Calu3 (cell line): ENCODE data around the gene FPGS. TPM values are rescaled to one million over a fixed set of nuclear protein-coding genes. Genes with fewer than 3 reads are reported as not detected.

Experiments used
- BruUV-seq: library from RNA; stranded (reverse); fragments of 400-500 nt; replicated peaks from 2 replicates; lab custom pipeline; 2021; lab: Mats Ljungman, UMichigan
- CTCF ChIA-PET: fragments of 300-600 bp; sonication (Branson Sonifier 250); formaldehyde crosslinking; loops from one replicate; lab custom pipeline; 2022; ENCODE audit warnings: antibody characterized with exemption; lab: Charles Lee
- DNase-seq: peaks from one replicate; pipeline ENCODE4 v3.0.0; 2022
- H3K27ac Mint-ChIP-seq: one replicate; pipeline ENCODE4 v1.8.0; 2022; ENCODE audit warnings: mixed read lengths; ENCODE audit not compliant: unreplicated experiment
- H3K27me3 Mint-ChIP-seq: one replicate; pipeline ENCODE4 v1.8.0; 2022; ENCODE audit warnings: mixed read lengths; ENCODE audit not compliant: unreplicated experiment
- H3K36me3 Mint-ChIP-seq: one replicate; pipeline ENCODE4 v1.8.0; 2022; ENCODE audit warnings: mild to moderate bottlenecking, moderate library complexity, mixed read lengths; ENCODE audit not compliant: insufficient read depth, unreplicated experiment
- H3K4me1 Mint-ChIP-seq: one replicate; pipeline ENCODE4 v1.8.0; 2022; ENCODE audit warnings: mild to moderate bottlenecking, low read depth, mixed read lengths; ENCODE audit not compliant: unreplicated experiment
- H3K4me3 Mint-ChIP-seq: one replicate; pipeline ENCODE4 v1.8.0; 2022; ENCODE audit warnings: mild to moderate bottlenecking, low read depth, moderate library complexity, mixed read lengths; ENCODE audit not compliant: unreplicated experiment
- H3K9me3 Mint-ChIP-seq: one replicate; pipeline ENCODE4 v1.8.0; 2022; ENCODE audit warnings: low read depth, mixed read lengths; ENCODE audit not compliant: unreplicated experiment
- CTCF ChIP-seq: fragments of 200-600 bp; IDR thresholded peaks from one replicate; pipeline ENCODE4 v1.8.0; 2022; ENCODE audit warnings: antibody characterized with exemption; ENCODE audit not compliant: unreplicated experiment
- intact Hi-C: fragments of 100-400 bp; cut with micrococcal nuclease; formaldehyde crosslinking; loops from one replicate; pipeline ENCODE4 v1.10.0; 2022; ENCODE audit not compliant: unreplicated experiment
- total RNA-seq: library from RNA; stranded (reverse); gene quantifications from 2 replicates; pipeline ENCODE4 v1.2.3, GENCODE V29; 2022

The FPGS gene
- total RNA-seq, 1 experiment from 2014 or later = 75.2 TPM

GRCh38 chr9:127781806-127782205 lies 20.9 kb upstream of the FPGS start:
- no peak for DNase-seq
- Mint-ChIP-seq H3K4me1 (no peaks in the 10 kb centered on the region), H3K36me3 (peaks cover 21% of the 10 kb centered on the region), H3K27me3 (peaks cover 13% of the 10 kb centered on the region), H3K4me3 (no peak overlapping the region), H3K27ac (no peak overlapping the region), H3K9me3 (no peaks in the 10 kb centered on the region)
- intact Hi-C loops = no loop called here
- no TSS peak for BruUV-seq
- TF ChIP-seq CTCF = no peak
- CTCF ChIA-PET = no interaction called here

- H3K27me3 Mint-ChIP-seq = no peaks in the 10 kb centered on the region
- CTCF ChIA-PET = interaction anchor here (1.1 to 1.2 kb wide), 2 partner anchors 12 to 43 kb away, joined by 3 to 4 read pairs; no protein-coding TSS in a partner anchor
- DNase-seq = no peak
- no peak overlapping the region for H3K27ac Mint-ChIP-seq
- H3K36me3 Mint-ChIP-seq = peaks cover 37% of the 10 kb centered on the region
- no peaks in the 10 kb centered on the region for H3K9me3 Mint-ChIP-seq
- intact Hi-C loops = no loop called here
- BruUV-seq = no TSS peak
- no peak overlapping the region for H3K4me3 Mint-ChIP-seq
- H3K4me1 Mint-ChIP-seq = no peaks in the 10 kb centered on the region
- TF ChIP-seq CTCF = no peak
These were observed 19.3 kb upstream of the FPGS start for GRCh38 chr9:127783111-127784008.

GRCh38 chr9:127785023-127785932 lies 17.4 kb upstream of the FPGS start:
- TF ChIP-seq CTCF = peak; percentile 88
- Mint-ChIP-seq H3K4me3 (peak overlapping the region; percentile 86), H3K36me3 (peaks cover 54% of the 10 kb centered on the region), H3K27ac (peak overlapping the region; percentile 56), H3K4me1 (no peaks in the 10 kb centered on the region), H3K9me3 (no peaks in the 10 kb centered on the region), H3K27me3 (no peaks in the 10 kb centered on the region)
- CTCF ChIA-PET = interaction anchor here (0.6 to 1.3 kb wide), 4 partner anchors 14 to 132 kb away, joined by 3 to 8 read pairs (median 4); partner anchors contain the start of genes ST6GALNAC4 and TOR2A
- no TSS peak for BruUV-seq
- intact Hi-C loops = no loop called here
- peak; percentile 82 for DNase-seq
